ENCODE results near the gene ADAP1.
"Not testable (repeated sequence)": the region's sequence is repeated elsewhere in the genome, so short reads cannot be mapped to it uniquely, and the experiment has no call there.

The ADAP1 gene

DNA sequence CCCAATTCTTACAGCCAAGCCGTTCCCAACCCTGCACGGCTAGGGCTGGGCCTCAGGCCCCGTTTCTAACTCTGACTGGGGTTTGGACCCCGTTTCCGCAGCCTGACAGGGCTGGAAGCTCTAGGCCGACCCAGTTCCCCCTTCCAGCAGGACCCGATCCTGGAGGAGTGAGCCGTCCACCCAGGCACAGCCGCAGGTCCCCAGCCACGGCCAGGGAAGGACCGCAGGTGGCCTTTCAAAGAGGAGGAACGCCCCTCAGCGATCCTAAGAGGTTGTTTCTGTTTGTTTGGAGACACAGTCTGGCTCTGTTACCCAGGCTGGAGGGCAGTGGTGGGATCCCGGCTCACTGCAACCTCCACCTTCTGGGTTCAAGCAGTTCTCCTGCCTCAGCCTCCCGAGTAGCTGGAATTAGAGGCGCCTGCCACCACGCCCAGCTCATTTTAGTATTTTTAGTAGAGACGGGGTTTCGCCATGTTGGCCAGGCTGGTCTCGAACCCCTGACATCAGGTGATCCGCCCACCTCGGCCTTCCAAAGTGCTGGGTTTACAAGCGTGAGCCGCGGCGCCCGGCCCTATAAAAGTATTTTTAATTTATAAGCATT is 78.9 kb downstream of the ADAP1 start:
- DNase-seq, result peak; percentile 53

DNA sequence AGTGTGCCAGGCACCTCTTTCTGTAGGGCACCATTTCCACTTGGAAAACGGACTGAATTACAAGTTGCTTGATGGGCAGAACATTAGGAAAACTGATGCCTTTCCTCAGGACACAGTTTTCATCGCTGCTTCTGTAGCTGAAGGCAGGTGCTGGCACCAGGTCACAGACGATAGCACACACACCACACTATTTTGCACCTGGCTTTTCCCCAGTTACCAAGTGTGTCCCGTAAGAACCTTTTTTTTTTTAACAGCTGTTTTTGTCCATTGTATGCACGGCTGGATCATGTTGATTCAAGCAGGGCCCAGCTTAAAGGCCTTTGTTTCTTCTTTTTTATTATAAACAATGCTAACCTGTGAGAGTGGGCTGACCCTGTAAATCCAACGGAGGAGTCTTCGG is 79.4 kb downstream of the ADAP1 start:
- peak; percentile 75 for DNase-seq

DNA sequence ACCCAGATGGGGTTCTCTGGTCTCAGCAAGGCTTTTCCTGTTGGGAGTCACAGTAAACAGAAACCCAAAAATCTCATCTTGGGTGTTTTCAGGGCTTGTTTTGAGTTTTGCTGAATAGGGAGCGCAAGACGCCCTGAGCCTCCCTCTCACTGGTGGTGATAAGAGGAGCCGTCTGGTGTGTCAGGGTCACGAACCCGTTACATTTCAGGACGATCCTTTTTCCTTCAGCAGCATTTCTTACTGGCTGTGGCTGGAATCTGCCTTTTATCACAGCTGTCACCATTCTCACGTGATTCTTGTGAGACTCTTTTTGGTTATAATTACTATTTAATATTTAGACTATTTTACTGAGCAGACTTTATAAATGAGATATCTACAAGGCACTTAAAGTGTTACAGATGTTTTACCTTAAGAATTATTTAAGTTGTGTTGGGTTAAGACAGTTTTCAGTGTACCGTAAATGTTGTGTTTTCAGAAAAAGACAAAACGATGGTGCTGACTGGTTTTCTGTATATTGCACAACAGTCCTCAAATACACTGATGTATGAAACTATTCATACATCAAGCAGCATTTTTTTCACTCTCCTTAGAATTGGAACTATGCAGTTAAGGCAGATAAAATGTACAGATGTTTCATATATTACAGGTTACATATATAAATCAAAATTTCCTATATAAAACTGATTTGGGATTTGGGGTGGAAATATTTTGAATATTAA is 80.3 kb downstream of the ADAP1 start:
- no peak for DNase-seq

DNA sequence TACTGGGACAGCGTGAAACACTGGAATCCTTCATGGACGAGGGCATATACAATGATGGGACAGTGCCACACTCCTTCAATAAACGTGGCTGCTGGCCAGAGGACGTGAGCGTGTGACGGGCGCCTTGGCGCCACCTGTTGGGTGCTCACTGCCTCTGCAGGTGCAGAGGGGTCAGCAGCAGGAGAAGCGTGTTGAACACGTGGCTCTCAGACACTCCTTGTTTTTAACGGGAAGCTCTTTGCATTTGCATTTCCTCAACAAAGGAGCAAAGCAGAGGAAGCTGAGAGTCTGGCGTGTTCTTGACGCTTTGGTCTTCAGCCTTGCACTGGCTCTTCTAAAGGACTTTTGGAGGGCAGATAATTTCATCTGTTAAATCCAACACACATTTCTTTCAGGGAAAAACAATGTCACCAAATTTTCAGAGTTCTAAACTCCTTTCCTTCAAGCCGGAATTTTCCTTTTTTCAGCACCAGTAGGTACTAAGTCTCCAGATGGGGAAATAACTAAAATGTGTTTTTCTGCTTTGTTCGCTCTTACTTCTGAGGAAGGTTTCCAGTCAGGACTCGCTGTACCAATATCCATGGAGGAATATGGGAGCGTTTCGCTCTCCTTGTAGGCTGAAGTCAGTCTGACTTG is 81.0 kb downstream of the ADAP1 start:
- DNase-seq, result peak; percentile 72

DNA sequence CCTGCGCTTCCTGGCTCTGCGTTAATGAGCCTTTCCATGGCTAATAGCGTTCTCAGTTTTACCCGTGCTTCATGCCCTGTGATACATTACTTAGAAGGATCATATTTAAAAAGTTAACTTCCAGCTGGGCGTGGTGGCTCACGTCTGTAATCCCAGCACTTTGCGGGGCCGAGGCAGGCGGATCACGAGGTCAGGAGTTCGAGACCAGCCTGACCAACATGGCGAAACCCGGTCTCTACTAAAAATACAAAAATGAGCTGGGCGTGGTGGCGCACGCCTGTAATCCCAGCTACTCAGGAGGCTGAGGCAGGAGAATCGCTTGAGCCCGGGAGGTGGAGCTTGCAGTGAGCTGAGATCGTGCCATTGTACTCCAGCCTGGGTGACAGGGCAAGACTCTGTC is 81.8 kb downstream of the ADAP1 start:
- not testable (repeated sequence) for DNase-seq

DNA sequence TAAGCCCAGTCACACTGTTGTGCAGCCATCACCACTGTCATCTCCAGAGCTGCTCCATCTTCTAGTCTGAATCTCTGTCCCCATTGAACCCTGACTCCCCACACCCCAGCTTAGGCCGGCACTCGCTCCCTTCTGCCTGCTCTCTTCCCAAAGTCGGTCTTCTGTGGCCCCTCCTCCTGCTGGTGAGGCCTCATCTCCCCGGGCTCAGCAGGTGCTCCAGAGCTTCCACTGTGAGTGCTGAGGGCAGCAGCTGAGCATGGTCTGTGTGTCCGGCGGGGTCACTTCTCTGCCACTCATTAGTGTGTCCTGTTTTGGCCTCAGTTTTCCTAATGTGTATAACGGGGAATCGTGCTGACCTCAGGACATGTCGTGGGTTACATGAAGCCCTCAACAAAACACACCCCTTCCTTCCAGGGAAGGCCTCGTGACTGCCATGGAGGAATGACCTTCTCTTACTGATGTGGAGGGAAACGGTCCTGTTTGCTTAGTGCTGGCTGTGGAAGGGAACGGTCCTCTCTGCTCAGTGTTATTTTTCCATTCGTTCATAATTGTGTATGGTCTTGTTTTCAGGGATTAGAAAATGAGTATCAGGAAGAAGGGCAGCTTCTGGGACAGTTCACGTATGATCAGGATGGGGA is 82.5 kb downstream of the ADAP1 start:
- no peak for DNase-seq

DNA sequence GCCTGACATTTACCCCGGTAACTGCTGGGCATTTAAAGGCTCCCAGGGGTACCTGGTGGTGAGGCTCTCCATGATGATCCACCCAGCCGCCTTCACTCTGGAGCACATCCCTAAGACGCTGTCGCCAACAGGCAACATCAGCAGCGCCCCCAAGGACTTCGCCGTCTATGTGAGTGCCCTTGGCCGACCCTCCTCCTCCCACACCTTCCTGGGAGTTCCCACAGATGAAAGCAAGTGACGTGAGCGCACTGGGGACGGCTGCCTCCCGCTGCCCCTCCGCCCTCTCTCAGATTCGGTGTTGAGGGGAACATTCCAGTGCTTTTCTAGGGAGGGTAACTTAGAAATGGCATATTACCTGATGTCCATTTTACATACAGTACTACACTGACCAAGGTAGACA is 85.1 kb downstream of the ADAP1 start:
- no peak for DNase-seq

DNA sequence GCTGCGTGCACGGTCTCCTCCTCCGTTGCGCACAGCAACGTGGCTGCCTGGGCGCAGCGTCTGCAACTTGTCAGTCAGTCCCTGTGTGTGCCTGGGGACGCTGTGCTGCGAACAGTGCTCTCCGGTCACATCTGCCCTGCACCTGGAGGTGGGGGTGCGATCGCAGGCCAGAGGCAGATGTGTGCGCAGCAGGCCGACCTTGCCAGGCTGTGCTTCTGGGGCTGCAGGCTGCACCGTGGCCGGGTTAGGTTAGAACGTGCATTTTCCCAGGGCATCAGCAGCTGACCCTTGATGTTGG is 86.3 kb downstream of the ADAP1 start:
- no peak for DNase-seq

DNA sequence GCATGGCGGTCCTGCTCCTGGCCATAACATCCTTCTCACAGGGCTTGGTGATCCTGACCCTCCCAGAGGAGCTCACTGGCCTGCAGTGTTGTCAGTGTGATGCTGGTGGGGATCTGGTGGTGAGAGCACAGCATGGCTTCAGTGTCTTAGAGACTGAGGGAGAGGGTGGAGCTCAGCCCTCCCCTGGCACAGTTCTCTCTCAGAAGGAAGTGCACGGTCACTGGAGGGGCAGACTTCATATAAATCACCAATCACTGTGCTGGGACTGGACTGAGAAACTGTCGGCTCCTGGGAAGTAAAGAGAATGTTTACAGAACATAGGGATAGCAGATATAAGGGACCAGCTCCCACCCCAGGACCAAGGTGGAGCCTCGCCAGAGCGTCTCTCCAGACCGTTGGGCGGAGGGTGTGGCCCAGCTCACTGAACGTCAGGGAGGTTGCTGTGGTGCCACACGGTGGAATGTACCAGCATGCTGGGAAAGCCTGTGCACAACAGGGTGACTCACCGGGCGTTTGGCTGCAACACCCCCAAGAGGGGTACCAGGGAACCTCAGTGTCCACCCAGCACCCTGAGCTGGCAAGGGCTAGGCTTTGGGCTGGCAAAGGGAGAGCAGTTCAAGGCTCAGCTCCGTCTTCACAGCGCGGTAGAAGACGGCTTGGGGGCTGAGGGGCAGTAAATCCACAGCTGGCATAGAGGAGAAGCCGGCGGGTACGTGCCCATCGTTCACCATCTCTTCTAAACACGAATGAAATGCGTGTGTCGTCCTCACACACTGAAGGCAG is 86.9 kb downstream of the ADAP1 start:
- no peak for DNase-seq

DNA sequence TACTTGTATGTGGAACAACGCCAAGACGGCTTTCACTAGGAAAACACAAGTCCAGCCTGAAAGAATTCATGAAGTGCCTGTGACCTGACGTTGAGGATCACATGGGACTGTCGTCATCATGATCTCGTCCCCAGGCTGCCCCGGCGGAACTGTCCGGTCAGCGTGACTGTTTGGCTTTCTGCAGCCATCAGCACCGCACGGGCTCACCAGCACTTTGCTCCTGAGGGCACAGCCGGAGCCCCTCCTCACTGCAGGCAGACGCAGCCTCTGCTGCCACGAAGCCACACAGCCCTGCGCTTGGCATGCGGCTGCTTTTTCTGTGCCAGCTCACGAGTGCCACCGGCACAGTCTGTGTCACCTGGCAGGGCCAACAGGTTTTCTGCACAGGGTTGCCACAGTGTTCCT is 87.5 kb downstream of the ADAP1 start:
- DNase-seq, result no peak

DNA sequence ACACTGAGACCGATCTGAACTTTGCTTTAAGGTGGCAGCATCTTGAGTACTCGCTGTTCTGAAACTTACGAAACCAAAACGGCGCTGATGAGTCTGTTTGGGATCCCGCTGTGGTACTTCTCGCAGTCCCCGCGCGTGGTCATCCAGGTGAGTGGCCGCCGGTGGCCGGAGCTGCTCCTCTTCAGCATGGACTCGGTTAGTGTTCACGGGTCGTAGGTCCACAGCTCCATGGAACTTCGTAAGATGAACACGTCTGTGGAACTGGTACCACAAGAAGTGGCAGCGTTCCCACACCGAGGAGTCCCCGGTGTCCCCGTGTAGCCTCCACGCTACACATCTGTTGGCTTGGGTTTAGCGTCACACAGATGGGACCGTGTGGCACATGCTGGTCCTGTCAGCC is 88.6 kb downstream of the ADAP1 start:
- no peak for DNase-seq

DNA sequence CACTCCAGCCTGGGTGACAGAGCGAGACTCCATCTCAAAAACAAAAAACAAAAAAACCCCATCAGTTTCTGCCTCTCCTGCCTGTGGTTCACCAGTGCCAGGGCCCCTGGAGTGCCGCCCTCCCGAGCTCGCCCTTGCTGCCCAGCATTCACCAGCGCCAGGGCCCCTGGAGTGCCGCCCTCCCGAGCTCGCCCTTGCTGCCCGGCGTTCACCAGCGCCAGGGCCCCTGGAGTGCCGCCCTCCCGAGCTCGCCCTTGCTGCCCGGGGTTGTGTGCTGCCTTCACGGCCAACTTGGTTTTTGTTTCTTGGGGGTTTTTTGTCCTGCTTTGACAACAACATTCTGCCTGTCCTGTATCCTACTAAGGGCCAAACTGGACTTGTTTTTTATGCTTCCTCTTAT is 91.4 kb downstream of the ADAP1 start:
- no peak for DNase-seq

DNA sequence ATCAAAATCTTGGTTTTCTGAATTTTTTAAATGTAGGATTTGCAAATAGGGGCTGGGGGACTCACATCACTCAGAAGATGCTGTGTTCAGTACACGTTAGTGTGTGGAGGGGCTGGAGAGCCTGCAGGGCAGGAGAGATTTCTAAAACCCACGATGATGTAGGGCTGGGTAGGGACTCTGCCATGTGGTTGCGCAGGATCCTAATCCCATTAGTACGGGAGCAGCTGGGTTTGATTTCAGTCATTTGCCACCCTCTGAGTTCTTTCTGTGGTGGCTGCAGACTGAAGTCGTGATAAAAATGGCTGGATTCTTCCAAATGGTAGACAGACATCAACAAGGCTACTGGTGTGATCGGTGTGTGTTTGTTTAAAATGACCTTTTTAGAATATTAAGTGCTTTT is 92.3 kb downstream of the ADAP1 start:
- no peak for DNase-seq

DNA sequence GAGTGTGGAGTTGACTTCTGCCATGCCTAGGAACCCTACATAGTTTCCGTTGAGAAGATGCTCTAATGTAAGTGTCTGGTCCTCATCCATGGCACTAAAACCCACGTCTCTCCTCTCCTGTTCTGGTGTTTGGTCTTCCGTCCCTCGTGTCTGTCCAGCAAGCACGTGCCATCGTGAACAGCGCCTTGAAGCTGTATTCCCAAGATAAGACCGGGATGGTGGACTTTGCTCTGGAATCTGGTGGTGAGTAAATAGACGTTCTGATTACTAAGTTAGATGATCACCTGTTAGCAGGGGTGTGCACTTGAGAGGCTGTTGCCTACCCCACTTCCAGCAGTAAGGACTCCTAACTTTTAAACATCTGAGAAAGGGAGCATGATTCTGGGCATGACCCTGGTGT is 93.3 kb downstream of the ADAP1 start:
- no peak for DNase-seq

DNA sequence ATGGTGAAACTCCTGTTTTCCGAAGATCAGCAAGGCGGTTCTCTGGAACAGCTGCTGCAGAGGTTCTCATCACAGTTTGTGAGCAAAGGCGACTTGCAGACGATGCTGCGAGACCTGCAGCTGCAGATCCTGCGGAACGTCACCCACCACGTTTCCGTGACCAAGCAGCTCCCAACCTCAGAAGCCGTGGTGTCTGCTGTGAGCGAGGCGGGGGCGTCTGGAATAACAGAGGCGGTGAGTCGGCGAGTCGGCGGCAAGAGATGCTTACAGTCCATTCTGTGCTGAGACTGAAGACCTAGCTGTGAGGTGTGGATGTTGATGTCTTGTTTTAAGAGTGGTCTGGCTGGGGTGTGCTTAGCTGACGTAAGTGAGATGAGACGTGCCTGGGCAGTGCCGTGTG is 94.3 kb downstream of the ADAP1 start:
- DNase-seq, result no peak

DNA sequence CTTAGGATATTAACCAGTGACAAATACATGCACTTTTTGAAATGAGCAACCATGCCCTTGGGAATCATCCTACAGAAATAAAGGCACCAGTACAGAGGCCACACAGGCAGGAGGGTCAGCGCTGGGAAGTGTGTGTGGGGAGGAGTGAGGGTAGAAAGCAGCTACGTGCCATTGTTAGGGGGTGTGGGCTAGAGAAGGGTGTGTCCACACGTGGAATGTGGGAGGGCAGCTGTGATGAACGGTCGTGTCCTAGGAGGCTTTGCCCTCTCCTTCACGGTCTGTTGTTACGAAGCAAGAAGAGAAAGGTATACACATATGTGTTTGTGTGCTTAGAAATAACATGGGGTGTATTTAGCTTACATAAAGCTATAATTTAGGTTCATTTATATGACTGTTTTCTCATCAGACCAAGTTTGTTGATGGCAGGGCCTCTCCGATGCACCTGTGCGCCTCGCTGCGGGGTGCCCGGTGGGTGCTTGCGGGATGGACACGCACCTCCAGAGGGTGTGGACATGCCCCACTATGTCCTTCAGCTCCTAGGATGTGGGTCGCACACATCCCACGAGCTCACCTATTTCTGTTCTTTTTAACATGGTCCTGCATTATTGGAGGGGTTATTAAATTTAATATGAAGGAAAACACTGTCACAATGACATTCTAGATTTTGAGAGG is 95.0 kb downstream of the ADAP1 start:
- no peak for DNase-seq

DNA sequence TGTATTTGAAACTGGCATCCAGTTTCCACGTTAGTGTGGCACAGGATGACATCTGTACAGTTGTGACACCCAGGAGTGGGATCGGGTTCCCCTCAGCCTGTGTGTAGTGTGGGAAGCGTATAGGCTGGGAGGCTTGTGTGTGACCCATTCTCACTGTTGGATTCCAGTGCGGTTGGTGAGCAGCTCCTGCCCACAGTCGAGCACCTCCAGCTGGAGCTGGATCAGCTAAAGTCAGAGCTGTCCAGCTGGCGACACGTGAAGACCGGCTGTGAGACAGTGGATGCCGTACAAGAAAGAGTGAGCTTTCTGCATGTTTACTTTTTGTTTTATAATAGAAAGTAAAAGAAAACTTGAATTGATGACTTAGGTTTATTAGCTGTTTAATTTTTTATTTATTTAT is 96.8 kb downstream of the ADAP1 start:
- no peak for DNase-seq

DNA sequence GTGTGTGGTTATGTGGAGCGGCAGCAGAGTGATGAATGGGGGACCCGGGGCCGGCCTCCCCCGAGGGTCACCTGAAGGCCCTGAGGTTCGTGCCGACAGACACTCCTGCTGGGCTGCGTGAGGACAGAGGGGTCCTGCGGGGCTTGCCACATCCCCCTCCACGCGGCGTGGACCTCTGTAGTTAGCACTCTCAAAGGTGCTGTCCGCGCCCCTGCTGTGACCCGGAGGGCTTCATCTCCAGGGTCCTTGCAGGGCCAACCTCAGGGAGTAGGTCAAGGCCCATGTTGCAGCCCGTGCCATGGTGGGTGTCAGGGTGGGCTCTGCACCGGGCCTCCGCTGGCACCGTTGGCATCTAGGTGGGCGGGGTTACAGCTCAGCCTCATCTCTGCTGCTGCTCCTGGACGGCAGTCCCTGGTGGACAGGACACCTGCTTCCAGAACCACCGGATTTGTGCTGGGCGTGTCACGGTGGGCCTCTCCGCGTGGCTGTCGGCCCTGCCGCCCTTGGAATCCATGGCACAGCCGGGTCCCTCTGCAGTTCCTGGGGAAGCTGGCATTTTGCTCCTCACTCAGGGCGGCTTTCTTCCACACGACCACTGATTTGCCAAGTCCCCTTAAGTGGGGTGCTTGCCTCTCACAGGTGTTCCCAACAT is 97.9 kb downstream of the ADAP1 start:
- no peak for DNase-seq

DNA sequence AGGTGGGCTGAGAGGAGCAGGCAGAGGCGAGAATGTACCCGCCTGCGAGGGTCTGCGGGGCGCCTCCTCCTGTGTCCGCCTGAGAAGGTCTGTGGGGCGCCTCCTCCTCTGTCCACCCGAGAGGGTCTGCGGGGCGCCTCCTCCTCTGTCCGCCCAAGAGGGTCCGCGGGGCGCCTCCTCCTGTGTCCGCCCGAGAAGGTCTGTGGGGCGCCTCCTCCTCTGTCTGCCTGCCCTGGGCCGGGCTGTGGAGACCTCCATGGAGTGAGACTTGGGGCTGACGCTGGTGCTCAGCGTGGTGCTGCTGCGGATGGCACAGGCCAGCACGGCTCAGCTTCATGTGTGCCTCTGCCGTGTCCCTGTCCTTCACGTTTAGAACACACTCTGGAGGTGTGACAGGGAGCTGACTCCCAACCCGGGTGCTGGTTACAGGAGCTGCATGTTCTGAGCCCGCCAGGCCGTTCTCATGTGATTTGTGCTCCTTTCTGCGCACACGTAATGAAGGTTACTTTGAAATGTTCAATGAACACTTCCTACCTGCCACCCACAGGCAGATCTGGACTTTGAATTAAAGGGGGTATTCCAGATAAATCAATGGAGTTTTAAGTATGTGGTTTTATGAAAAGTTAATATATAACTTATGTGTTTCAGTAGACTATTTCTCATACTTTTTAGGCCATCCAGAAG is 98.7 kb downstream of the ADAP1 start:
- no peak for DNase-seq

DNA sequence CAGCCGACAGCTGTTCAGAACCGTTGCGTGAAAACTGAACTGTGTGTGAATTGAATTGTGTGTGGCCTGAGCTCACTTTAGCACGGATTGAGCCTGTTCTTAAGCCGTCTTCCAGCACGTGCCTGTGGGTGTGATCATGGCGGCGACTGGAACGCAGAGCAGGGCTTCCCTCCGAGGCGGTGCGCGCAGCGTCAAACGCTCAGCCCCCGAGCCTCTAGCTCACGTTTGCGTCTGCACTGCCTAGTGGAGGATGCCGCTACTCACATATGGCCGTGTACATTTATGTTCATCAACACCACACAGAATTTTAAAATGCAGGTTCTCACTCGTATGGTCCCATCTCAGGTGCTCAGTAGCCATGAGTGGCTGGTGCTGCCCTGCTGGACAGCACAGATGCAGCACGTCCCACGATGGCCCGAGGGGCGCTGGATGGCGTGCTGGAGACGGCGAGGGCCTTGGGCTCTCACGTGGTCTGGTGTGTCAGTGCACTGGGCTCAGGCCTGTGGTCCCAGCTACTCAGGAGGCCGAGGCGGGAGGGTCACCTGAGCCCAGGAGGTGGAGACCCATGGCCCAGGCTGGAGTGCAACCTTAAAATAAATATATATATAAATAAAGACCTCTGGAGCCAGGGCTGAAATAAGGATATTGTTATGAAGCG is 100.2 kb downstream of the ADAP1 start:
- no peak for DNase-seq
